ENCODE results near the gene FARS2. TPM values are rescaled to one million over a fixed set of nuclear protein-coding genes. Genes with fewer than 3 reads are reported as not detected.

Gene FARS2
- total RNA-seq, 1 experiment from 2014 or later, result 15.0 TPM

- H3K27ac Mint-ChIP-seq, result no peak overlapping the region
- peaks cover 56% of the 10 kb centered on the region for H3K9me3 Mint-ChIP-seq
- H3K4me3 Mint-ChIP-seq, result no peak overlapping the region
- H3K4me1 Mint-ChIP-seq, result no peaks in the 10 kb centered on the region
- DNase-seq (ENCODE audit: low spot score) (no peak), ATAC-seq (no peak)
- ChIA-PET CTCF (no interaction called here), POLR2A (no interaction called here)
- H3K27me3 Mint-ChIP-seq (ENCODE audit: low read depth), result peaks cover 11% of the 10 kb centered on the region; the same call in 1 of the 2 replicates
- TF ChIP-seq, protein P1, sequence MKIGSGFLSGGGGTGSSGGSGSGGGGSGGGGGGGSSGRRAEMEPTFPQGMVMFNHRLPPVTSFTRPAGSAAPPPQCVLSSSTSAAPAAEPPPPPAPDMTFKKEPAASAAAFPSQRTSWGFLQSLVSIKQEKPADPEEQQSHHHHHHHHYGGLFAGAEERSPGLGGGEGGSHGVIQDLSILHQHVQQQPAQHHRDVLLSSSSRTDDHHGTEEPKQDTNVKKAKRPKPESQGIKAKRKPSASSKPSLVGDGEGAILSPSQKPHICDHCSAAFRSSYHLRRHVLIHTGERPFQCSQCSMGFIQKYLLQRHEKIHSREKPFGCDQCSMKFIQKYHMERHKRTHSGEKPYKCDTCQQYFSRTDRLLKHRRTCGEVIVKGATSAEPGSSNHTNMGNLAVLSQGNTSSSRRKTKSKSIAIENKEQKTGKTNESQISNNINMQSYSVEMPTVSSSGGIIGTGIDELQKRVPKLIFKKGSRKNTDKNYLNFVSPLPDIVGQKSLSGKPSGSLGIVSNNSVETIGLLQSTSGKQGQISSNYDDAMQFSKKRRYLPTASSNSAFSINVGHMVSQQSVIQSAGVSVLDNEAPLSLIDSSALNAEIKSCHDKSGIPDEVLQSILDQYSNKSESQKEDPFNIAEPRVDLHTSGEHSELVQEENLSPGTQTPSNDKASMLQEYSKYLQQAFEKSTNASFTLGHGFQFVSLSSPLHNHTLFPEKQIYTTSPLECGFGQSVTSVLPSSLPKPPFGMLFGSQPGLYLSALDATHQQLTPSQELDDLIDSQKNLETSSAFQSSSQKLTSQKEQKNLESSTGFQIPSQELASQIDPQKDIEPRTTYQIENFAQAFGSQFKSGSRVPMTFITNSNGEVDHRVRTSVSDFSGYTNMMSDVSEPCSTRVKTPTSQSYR (CRISPR knock-in tag; IDR thresholded peaks at IDR 0.05), result no peak
- no peak for TF ChIP-seq ELF4 (CRISPR knock-in tag; IDR thresholded peaks at IDR 0.05; ENCODE audit: low read depth)
- TF ChIP-seq PRRX2 (CRISPR knock-in tag; IDR thresholded peaks at IDR 0.05), result no peak
- no peak for TF ChIP-seq CREB1 (CRISPR knock-in tag; IDR thresholded peaks at IDR 0.05)
- no peak for TF ChIP-seq ZBTB21 (CRISPR knock-in tag; IDR thresholded peaks at IDR 0.05; ENCODE audit: borderline replicate concordance)
- TF ChIP-seq, protein P2, sequence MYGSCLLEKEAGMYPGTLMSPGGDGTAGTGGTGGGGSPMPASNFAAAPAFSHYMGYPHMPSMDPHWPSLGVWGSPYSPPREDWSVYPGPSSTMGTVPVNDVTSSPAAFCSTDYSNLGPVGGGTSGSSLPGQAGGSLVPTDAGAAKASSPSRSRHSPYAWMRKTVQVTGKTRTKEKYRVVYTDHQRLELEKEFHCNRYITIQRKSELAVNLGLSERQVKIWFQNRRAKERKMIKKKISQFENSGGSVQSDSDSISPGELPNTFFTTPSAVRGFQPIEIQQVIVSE (CRISPR knock-in tag; IDR thresholded peaks at IDR 0.05; ENCODE audit: borderline replicate concordance), result no peak
- no peak for TF ChIP-seq KAT7 (CRISPR knock-in tag; IDR thresholded peaks at IDR 0.05; ENCODE audit: borderline replicate concordance)
- H3K36me3 Mint-ChIP-seq, result peaks cover 27% of the 10 kb centered on the region
Measured at GRCh38 chr6:5809450-5809849, 548.1 kb downstream of the FARS2 start.

- no peak for TF ChIP-seq ETV6 (CRISPR knock-in tag; IDR thresholded peaks at IDR 0.05)
- TF ChIP-seq, protein P3, sequence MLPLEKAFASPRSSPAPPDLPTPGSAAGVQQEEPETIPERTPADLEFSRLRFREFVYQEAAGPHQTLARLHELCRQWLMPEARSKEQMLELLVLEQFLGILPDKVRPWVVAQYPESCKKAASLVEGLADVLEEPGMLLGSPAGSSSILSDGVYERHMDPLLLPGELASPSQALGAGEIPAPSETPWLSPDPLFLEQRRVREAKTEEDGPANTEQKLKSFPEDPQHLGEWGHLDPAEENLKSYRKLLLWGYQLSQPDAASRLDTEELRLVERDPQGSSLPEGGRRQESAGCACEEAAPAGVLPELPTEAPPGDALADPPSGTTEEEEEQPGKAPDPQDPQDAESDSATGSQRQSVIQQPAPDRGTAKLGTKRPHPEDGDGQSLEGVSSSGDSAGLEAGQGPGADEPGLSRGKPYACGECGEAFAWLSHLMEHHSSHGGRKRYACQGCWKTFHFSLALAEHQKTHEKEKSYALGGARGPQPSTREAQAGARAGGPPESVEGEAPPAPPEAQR (CRISPR knock-in tag; IDR thresholded peaks at IDR 0.05), result no peak
- ChIA-PET CTCF (no interaction called here), POLR2A (no interaction called here)
- no peak for DNase-seq (ENCODE audit: low spot score)
- no peaks in the 10 kb centered on the region for H3K4me1 Mint-ChIP-seq
- peaks cover 44% of the 10 kb centered on the region for H3K9me3 Mint-ChIP-seq
- ATAC-seq, result no peak
- no peak overlapping the region for H3K27ac Mint-ChIP-seq
- no peak overlapping the region for H3K4me3 Mint-ChIP-seq
- peaks cover 11% of the 10 kb centered on the region; the same call in 1 of the 2 replicates for H3K27me3 Mint-ChIP-seq (ENCODE audit: low read depth)
- peaks cover 8% of the 10 kb centered on the region for H3K36me3 Mint-ChIP-seq
Measured at GRCh38 chr6:5811997-5812396, 550.7 kb downstream of the FARS2 start.

DNA sequence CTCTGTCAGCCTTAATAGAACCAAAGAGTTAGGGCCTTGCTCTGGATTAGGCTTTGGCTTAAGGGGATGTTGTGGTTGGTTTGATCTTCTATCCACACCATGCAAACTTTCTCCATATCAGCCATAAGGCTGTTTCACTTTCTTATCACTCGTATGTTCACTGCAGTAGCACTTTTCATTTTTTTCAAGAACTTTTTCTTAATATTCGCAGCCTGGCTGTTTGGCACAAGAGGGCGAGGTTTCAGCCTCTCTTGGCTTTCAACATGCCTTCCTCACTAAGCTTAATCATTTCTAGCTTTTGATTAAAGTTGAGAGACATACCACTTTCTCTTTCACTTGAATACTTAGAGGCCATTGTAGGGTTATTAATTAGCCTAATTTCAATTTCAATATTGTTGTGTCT is 552.3 kb downstream of the FARS2 start:
- H3K9me3 Mint-ChIP-seq, result peaks cover 51% of the 10 kb centered on the region
- H3K27ac Mint-ChIP-seq, result no peak overlapping the region
- H3K36me3 Mint-ChIP-seq, result no peaks in the 10 kb centered on the region
- POLR2A ChIA-PET, result no interaction called here
- peaks cover 11% of the 10 kb centered on the region; the same call in 1 of the 2 replicates for H3K27me3 Mint-ChIP-seq (ENCODE audit: low read depth)
- TF ChIP-seq SMAD4 (CRISPR knock-in tag; IDR thresholded peaks at IDR 0.05) (no peak), NFE2L1 (CRISPR knock-in tag; IDR thresholded peaks at IDR 0.05) (no peak), FOXK1 (CRISPR knock-in tag; IDR thresholded peaks at IDR 0.05) (no peak), ESRRA (CRISPR knock-in tag; IDR thresholded peaks at IDR 0.05; ENCODE audit: borderline replicate concordance) (no peak), ZNF138 (CRISPR knock-in tag; conservative IDR thresholded peaks at IDR 0.05) (no peak), CREM (CRISPR knock-in tag; IDR thresholded peaks at IDR 0.05) (no peak), ZNF232 (CRISPR knock-in tag; IDR thresholded peaks at IDR 0.05) (no peak), USF1 (CRISPR knock-in tag; IDR thresholded peaks at IDR 0.05) (no peak), FOXJ3 (CRISPR knock-in tag; IDR thresholded peaks at IDR 0.05; ENCODE audit: borderline replicate concordance) (no peak)
- TF ChIP-seq, protein P1 (CRISPR knock-in tag; IDR thresholded peaks at IDR 0.05), result no peak
- TF ChIP-seq, protein P2 (CRISPR knock-in tag; IDR thresholded peaks at IDR 0.05; ENCODE audit: borderline replicate concordance), result no peak
- no peak for DNase-seq (ENCODE audit: low spot score)
- CTCF ChIA-PET, result no interaction called here
- H3K4me3 Mint-ChIP-seq, result no peak overlapping the region
- ATAC-seq, result no peak
- H3K4me1 Mint-ChIP-seq, result no peaks in the 10 kb centered on the region

Measured in WTC11 (cell line).